MM.1S (cell line): ENCODE results near the gene ZNF627.
"Not testable (repeated sequence)": the region's sequence is repeated elsewhere in the genome, so short reads cannot be mapped to it uniquely, and the experiment has no call there.

ENCODE experiments used
- EZH2 ChIP-seq: fragments of 300-600 bp; sonication (generic); optimal IDR thresholded peaks from 2 replicates; pipeline ENCODE3; 2017; ENCODE audit warnings: low read depth, mild to moderate bottlenecking, antibody characterized with exemption, low read length, mixed read lengths
- EZH2phosphoT487 ChIP-seq: fragments of 300-600 bp; sonication (generic); IDR thresholded peaks from 2 replicates; pipeline ENCODE4 v1.6.1; 2018; ENCODE audit warnings: antibody characterized with exemption, low read length
- TF ChIP-seq, protein P1 (sequence below): fragments of 300-600 bp; sonication (generic); IDR thresholded peaks from 2 replicates; pipeline ENCODE4 v1.5.1; 2016; ENCODE audit warnings: antibody characterized with exemption, low read length, mixed read lengths

- TF ChIP-seq, protein P1, sequence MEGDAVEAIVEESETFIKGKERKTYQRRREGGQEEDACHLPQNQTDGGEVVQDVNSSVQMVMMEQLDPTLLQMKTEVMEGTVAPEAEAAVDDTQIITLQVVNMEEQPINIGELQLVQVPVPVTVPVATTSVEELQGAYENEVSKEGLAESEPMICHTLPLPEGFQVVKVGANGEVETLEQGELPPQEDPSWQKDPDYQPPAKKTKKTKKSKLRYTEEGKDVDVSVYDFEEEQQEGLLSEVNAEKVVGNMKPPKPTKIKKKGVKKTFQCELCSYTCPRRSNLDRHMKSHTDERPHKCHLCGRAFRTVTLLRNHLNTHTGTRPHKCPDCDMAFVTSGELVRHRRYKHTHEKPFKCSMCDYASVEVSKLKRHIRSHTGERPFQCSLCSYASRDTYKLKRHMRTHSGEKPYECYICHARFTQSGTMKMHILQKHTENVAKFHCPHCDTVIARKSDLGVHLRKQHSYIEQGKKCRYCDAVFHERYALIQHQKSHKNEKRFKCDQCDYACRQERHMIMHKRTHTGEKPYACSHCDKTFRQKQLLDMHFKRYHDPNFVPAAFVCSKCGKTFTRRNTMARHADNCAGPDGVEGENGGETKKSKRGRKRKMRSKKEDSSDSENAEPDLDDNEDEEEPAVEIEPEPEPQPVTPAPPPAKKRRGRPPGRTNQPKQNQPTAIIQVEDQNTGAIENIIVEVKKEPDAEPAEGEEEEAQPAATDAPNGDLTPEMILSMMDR, result not testable (repeated sequence)
- not testable (repeated sequence) for TF ChIP-seq EZH2phosphoT487, EZH2
These were observed 25.1 kb downstream of the ZNF627 start for GRCh38 chr19:11622401-11622800.
